Measurements from ENCODE around the gene ANKRD55. TPM values are rescaled to one million over a fixed set of nuclear protein-coding genes. Genes with fewer than 3 reads are reported as not detected.
A peak's percentile ranks its signal among the peaks of the same experiment; 100 is the strongest.
"Not testable (repeated sequence)": the region's sequence is repeated elsewhere in the genome, so short reads cannot be mapped to it uniquely, and the experiment has no call there.

The ANKRD55 gene
- under 1 TPM; 0.23 to 0.50 TPM for total RNA-seq

DNA sequence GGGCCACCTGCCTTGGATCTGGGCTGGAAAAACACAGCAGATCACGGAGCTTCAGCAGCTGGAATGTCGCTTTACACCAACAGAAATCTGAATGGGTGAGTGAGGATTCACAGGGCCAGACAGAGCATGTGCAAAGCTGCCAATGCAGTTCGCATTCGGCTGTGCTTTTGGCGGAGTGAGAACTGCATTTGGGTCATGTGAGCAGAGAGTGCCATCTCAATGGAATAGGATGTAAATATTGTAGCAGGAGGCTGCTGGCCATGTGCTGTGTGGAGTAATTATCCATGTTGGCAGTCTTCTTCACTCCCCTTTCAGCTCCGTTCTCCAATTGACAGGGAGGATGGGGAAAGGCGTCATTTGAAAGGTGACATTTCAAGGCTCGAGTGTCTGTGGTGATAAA is at the start of gene ANKRD55:
Gene ANKRD55 (minus strand): TSS at position 101 of the 400 bp plus-strand sequence. CDS start 417 bp downstream, outside the sequence.
- no peak for DNase-seq
- Mint-ChIP-seq H3K36me3 (no peaks in the 10 kb centered on the region), H3K9me3 (no peaks in the 10 kb centered on the region), H3K4me3 (no peak within 1 kb of the TSS), H3K27me3 (peaks cover 6% of the 10 kb centered on the region), H3K4me1 (no peaks in the 10 kb centered on the region), H3K27ac (no peak within 1 kb of the TSS)

DNA sequence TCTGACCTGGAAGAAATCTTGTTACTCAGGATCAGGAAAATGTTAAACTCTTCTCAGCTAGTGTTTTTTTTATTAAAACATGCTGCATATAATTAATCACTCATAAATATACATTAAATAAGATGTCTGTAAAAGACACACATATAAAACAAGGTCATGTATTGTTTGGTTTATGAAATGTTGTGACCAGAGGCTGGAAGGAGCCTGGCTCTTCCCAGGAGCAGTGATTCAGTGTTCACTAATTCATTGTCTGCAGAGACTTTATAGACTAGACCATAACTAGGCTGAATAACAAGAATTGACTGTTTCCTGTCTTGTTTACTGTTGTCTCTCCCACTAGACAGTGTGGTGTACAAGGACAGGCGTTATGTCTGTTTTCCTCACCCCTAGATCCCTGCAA is 49.1 kb upstream of the ANKRD55 start:
- DNase-seq = no peak
- Mint-ChIP-seq H3K4me1 (no peaks in the 10 kb centered on the region), H3K27ac (no peak overlapping the region), H3K27me3 (no peaks in the 10 kb centered on the region), H3K36me3 (no peaks in the 10 kb centered on the region), H3K9me3 (no peaks in the 10 kb centered on the region), H3K4me3 (no peak overlapping the region)

DNA sequence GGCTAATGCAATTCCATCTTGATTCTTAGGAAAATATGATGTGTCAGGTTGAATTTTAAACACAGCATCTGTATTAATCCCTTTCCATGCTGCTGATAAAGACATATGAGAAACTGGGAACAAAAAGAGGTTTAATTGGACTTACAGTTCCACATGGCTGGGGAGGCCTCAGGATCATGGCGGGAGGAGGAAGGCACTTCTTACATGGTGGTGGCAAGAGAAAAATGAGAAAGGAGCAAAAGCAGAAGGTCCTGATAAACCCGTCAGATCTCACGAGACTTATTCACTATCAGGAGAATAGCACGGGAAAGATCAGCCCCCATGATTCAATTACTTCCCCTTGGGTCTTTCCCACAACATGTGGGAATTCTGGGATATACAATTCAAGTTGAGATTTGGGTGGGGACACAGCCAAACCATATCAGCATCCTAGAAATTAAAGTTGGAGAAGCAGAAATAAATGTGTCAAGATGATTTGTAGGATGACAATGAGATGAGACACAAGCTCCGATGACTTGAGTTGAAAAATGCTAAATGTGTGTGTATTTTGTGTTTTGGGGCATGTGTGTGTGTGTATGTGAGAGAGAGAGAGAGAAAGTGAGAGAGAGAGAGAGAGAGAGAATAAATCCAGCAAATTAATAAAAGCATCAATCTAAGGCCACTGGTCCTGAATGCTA is 48.5 kb upstream of the ANKRD55 start:
- Mint-ChIP-seq H3K27me3 (no peaks in the 10 kb centered on the region), H3K36me3 (no peaks in the 10 kb centered on the region), H3K4me3 (no peak overlapping the region), H3K27ac (no peak overlapping the region), H3K4me1 (no peaks in the 10 kb centered on the region), H3K9me3 (no peaks in the 10 kb centered on the region)
- no peak for DNase-seq

DNA sequence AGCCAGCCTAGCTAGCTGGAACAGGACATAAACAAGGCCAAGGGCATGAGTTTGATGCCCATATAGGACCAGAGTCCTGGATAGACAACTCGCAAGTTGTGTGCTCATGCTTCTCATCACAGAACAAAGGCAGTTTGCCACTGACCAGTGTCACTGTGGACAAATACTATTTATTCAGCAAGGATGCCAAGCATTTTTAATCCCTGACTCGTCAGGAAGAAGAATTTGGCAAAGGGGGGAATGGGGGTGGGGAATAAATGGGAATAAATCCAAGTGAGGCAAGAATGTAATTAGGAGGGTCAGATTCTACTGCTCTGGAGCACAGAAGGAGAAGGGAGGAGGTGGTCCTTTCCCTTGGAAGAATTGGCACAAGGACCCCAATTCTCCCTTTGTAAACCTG is 46.8 kb upstream of the ANKRD55 start:
- H3K4me3 Mint-ChIP-seq = no peak overlapping the region
- H3K9me3 Mint-ChIP-seq = no peaks in the 10 kb centered on the region
- no peaks in the 10 kb centered on the region for H3K4me1 Mint-ChIP-seq
- DNase-seq = no peak
- H3K27ac Mint-ChIP-seq = no peak overlapping the region
- no peaks in the 10 kb centered on the region for H3K27me3 Mint-ChIP-seq
- H3K36me3 Mint-ChIP-seq = no peaks in the 10 kb centered on the region

DNA sequence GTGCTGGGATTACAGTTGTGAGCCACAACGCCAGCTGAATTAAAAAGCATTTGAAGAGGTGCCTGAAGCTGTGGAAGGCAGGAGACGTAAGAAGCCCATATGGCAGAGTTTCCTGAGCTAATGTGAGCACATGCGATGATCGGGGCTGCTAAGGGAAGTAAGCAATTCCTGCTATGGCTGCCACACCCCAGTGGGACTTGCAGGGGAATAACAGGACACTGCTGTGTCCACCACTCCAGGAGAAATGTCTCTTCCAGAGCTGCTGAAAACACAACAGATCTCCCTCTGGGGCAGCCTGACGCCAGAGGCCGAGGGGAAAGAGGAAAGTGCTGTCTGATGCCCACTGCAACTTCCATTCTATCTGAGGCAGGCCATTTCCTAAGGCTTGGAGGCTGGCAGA is 46.2 kb upstream of the ANKRD55 start:
- Mint-ChIP-seq H3K4me1 (no peaks in the 10 kb centered on the region), H3K36me3 (no peaks in the 10 kb centered on the region), H3K27me3 (no peaks in the 10 kb centered on the region), H3K9me3 (no peaks in the 10 kb centered on the region), H3K4me3 (no peak overlapping the region), H3K27ac (no peak overlapping the region)
- DNase-seq = no peak

DNA sequence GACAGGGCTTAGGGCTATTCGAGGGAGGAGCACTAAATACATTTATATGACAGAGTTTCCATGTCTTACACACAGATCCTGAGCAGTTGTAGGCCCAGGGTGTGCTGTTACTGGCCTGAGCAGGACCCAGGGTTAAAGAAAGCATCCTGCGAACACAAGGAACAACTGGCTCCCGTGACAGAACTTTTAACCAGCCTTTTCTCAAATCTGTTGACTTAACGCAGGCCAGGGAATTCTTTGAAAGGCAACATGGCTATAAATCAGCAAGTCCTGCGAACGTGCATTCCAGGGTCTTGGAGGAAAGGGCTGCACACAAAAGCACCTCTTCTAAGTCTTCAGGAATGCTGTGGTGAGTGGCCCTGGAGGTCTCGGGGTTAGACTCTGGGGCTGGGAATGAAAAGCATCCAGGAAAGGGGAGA is 45.2 kb upstream of the ANKRD55 start:
- Mint-ChIP-seq H3K27ac (no peak overlapping the region), H3K27me3 (no peaks in the 10 kb centered on the region), H3K4me3 (no peak overlapping the region), H3K4me1 (no peaks in the 10 kb centered on the region), H3K36me3 (no peaks in the 10 kb centered on the region), H3K9me3 (no peaks in the 10 kb centered on the region)
- DNase-seq = no peak

DNA sequence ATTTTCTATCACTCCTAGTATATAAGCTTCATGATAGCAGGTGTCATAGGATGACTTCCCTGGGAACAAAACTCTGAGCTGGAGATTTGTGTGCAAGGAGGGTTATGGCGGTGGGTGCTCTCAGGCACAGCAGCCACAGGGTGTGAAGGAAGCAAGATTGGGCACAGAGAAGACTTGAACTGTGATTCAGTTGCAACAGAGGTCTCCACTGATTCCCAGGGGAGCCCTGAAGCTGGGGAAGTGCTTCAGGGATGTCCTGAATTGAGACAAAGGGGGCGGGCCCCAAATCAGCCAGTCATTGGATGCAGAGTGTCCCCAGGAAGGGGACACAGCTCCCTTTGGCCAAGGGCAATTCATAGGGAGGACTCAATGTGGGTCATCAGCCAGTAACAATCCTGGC is 44.4 kb upstream of the ANKRD55 start:
- Mint-ChIP-seq H3K4me3 (no peak overlapping the region), H3K36me3 (no peaks in the 10 kb centered on the region), H3K9me3 (no peaks in the 10 kb centered on the region), H3K27me3 (no peaks in the 10 kb centered on the region), H3K27ac (no peak overlapping the region), H3K4me1 (no peaks in the 10 kb centered on the region)
- no peak for DNase-seq

DNA sequence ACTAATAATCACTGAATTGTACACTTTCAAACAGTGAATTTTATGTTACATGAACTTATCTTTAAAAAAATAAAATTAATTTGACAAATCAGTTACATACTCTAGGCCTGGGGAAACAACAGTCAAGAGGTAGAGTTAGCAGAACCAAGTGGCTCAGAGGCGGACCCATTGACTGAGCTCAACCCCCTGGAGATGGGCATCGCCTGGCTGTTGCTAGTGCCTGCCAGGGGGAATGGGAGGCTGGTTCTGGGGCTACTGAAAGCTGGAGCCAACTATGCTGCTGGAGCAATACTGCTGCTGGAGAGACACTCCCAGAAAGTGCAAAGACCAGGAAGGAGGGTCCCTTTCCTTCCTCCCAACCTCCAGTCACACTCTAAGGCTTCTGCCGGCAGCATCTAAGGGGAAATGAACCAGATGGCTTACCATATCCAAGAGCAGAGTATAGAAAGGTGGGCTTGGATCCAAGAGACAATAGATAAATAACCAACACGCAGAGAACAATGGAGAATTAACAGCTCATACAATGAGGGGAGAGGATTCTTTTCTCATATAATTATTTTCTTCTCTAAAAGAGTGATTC is 40.3 kb upstream of the ANKRD55 start:
- no peaks in the 10 kb centered on the region for H3K9me3 Mint-ChIP-seq
- H3K4me1 Mint-ChIP-seq = peaks cover 16% of the 10 kb centered on the region
- H3K4me3 Mint-ChIP-seq = no peak overlapping the region
- no peak for DNase-seq
- H3K27me3 Mint-ChIP-seq = no peaks in the 10 kb centered on the region
- no peak overlapping the region for H3K27ac Mint-ChIP-seq
- H3K36me3 Mint-ChIP-seq = no peaks in the 10 kb centered on the region

DNA sequence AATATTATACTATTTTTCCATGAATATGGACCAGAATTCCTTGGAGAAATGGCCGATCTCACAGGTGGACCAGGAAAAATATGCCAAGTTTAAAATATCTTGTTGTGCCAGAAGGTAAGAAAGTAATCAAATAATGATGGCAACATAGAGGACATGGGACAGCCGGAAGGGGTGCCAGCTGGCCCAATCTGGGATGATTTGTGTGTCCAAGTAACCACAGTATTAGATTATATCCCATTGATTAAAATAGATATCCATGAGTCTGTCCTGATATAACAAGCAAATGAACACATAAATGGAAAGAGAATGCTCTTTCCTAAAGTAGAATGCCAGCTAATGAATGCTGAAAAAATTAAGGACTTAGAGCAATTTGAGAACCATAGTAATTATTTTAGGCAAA is 39.6 kb upstream of the ANKRD55 start:
- no peaks in the 10 kb centered on the region for H3K27me3 Mint-ChIP-seq
- H3K4me1 Mint-ChIP-seq = peaks cover 16% of the 10 kb centered on the region
- H3K4me3 Mint-ChIP-seq = no peak overlapping the region
- no peak for DNase-seq
- H3K9me3 Mint-ChIP-seq = no peaks in the 10 kb centered on the region
- no peak overlapping the region for H3K27ac Mint-ChIP-seq
- H3K36me3 Mint-ChIP-seq = no peaks in the 10 kb centered on the region

DNA sequence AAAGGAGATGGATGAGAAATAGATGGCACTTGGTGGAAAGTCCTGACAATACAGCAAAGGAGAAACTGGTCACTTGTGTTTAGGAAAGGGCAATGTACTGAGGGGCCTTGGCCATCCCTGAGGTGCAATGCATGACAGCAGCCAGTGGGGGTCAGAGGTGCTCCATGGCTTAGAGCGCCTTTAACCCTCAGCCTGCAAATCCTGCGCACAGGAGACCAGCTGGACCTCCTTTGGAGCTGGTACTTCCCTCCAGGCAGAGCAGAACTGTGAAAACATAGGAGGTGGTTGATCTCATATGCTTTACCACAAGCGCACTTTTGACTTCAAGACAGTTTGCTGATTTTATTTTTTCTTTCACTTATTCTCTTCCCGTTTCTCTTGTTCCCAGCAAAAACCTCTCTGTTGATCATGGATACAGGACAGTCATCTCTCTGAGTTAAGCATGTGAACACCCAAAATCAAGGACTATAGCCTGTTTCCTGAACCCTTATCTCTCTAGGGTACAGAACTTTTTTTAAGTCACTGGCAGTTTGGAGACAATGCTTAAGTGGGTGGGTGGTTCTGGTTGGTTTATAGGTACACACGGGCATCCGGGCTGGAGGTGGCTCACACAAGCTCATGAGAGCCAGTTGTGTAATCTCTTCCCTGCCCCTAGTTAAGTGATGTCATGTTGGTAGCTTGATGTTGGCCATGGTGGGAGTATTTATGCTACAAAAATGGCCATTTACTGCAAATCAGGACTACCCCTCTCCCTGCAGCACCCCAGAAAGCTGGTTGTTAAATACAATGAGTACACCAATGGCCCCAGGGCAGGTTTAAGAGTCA is 37.6 kb upstream of the ANKRD55 start:
- H3K27ac Mint-ChIP-seq = peak overlapping the region; percentile 8
- H3K27me3 Mint-ChIP-seq = no peaks in the 10 kb centered on the region
- H3K36me3 Mint-ChIP-seq = no peaks in the 10 kb centered on the region
- H3K4me3 Mint-ChIP-seq = no peak overlapping the region
- H3K9me3 Mint-ChIP-seq = no peaks in the 10 kb centered on the region
- peak; percentile 68 for DNase-seq
- peaks cover 16% of the 10 kb centered on the region for H3K4me1 Mint-ChIP-seq

DNA sequence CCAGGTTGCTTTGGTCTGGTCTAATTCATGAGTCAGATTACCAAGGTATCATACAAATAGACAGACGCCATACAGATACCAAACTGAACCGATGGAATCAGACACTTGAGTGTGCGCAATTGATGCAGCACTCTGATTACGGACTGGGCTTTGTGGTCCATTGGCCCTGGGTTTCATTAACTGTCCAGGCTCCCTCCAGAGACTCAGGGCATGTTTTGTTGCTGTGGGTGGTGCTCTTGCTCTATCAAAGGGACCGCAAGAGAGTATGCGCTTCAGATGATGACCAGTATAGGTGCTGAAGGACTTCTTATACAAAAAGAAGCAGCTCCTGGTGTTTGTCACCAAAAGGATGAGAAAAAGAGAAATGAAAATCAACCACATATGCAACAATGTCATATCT is 36.9 kb upstream of the ANKRD55 start:
- no peaks in the 10 kb centered on the region for H3K36me3 Mint-ChIP-seq
- no peak for DNase-seq
- H3K4me3 Mint-ChIP-seq = no peak overlapping the region
- peak overlapping the region; percentile 8 for H3K27ac Mint-ChIP-seq
- no peaks in the 10 kb centered on the region for H3K9me3 Mint-ChIP-seq
- no peaks in the 10 kb centered on the region for H3K27me3 Mint-ChIP-seq
- H3K4me1 Mint-ChIP-seq = peaks cover 16% of the 10 kb centered on the region

DNA sequence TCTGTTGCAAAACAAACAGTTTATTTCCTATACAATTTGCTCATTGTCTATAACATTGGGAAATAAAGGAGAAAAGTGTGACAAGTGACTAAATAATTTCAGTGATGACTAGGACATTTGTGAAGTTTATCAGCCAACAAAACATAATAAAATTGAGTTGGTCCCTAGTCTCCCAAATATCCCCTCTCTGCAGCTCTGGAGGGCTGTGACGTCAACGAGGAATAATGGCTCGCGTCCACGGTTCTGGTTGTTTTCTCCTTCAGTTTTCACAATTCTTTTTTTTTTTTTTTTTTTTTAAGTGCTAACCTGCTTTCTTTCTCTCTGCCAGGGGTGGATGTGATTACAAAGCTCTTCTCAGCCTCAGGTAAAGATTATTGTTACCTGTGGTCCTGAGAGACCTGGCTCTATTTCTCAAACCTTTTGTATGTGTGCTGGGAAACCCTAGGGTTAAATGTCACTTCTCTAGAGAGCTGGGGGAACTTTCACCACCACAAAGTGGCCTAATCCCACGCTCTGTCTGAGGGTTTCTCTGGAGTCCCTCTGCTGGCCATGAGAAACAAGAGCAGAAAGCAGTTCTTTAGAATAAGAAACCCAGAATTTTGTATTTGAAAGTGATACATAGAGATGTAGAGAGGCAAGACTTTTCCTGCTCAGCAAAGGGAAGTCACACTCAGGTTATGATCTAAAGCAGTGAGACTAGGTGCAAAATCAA is 36.2 kb upstream of the ANKRD55 start:
- peak; percentile 6 for DNase-seq
- no peaks in the 10 kb centered on the region for H3K27me3 Mint-ChIP-seq
- no peaks in the 10 kb centered on the region for H3K36me3 Mint-ChIP-seq
- H3K4me1 Mint-ChIP-seq = peaks cover 16% of the 10 kb centered on the region
- no peak overlapping the region for H3K4me3 Mint-ChIP-seq
- no peaks in the 10 kb centered on the region for H3K9me3 Mint-ChIP-seq
- H3K27ac Mint-ChIP-seq = peak overlapping the region; percentile 10

DNA sequence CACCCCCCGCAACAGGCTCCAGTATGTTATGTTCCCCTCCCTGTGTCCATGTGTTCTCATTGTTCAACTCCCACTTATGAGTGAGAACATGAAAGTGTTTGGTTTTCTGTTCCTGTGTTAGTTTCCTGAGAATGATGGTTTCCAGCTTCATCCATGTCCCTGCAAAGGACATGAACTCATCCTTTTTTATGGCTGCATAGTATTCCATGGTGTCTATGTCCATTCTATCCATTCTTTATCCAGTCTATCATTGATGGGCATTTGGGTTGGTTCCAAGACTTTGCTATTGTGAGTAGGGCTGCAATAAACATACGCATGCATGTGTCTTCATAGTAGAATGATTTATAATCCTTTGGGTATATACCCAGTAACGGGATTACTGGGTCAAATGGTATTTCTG is 35.6 kb upstream of the ANKRD55 start:
- not testable (repeated sequence) for H3K9me3 Mint-ChIP-seq, H3K27ac Mint-ChIP-seq, DNase-seq, H3K4me3 Mint-ChIP-seq, H3K36me3 Mint-ChIP-seq, H3K27me3 Mint-ChIP-seq
- H3K4me1 Mint-ChIP-seq = peaks cover 16% of the 10 kb centered on the region

DNA sequence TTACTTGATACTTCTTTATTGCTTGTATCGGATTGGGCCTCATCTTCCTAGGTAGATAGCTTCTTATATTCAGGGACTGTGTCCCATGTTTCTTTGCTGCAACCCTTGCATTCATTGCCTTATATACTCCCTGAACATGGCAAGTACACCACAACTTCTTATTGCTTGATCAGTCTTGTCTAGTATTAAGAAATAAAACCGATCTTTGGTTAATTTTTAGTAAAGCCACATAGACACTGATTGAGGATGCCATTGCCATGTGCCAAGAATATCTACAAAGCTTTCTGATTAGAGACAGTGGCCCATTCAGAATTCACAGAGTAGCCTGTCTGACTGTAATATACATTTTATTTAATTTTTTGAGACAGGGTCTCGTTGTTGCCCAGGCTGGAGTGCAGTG is 34.7 kb upstream of the ANKRD55 start:
- Mint-ChIP-seq H3K4me3 (no peak overlapping the region), H3K4me1 (peaks cover 16% of the 10 kb centered on the region), H3K27me3 (peaks cover under 1% of the 10 kb centered on the region), H3K27ac (no peak overlapping the region), H3K9me3 (no peaks in the 10 kb centered on the region), H3K36me3 (no peaks in the 10 kb centered on the region)
- no peak for DNase-seq

DNA sequence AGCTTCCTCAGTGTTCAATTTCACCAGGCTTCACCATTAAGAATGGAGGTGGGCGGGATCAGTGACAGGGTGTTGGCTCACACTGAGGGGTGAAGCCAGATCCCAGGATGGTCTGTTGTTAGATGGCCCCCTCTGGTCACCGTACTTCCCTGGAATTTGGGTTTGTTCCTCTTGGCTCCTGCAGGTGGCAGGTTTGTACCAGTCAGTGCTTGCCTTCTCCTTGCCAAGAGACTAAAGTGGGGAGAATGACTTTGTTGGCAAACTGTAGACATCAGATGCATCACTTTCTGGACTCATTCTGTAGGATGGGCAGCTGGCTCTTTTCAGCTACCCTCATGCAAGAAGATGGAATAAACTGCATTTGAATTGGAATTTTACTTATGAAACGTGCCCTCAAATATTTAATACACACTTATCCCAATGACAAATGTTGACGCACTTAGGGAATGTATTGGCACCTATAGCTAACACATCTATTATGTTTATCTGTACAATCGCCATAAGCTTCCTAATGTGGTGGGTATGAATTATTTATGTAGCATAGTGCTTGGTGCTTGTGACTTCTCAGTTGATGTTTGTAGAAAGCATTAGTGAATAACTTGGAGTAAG is 31.4 kb upstream of the ANKRD55 start:
- H3K27me3 Mint-ChIP-seq = peaks cover 4% of the 10 kb centered on the region
- no peak for DNase-seq
- no peak overlapping the region for H3K27ac Mint-ChIP-seq
- no peaks in the 10 kb centered on the region for H3K36me3 Mint-ChIP-seq
- no peaks in the 10 kb centered on the region for H3K9me3 Mint-ChIP-seq
- H3K4me1 Mint-ChIP-seq = peaks cover 2% of the 10 kb centered on the region
- H3K4me3 Mint-ChIP-seq = no peak overlapping the region
